Epithelial cell of esophagus (primary cell): Measurements from ENCODE around the gene CPT1C.

Experiments
- DNase-seq: peaks from one replicate; pipeline ENCODE4 v3.0.0; 2010; ENCODE audit warnings: low read depth
- H3K4me3 ChIP-seq: 2 replicates; pipeline ENCODE4 v1.5.1; 2011; ENCODE audit warnings: mild to moderate bottlenecking, low read length, control low read depth
- CTCF ChIP-seq: IDR thresholded peaks from 2 replicates; pipeline ENCODE4 v1.5.1; 2011; ENCODE audit warnings: low read depth, mild to moderate bottlenecking, low read length, control low read depth, inconsistent platforms; ENCODE audit not compliant: insufficient read depth; ENCODE audit errors: missing control alignments

The CPT1C gene

GRCh38 chr19:49696115-49696514 lies 5.2 kb downstream of the CPT1C start:
- no peak overlapping the region for H3K4me3 ChIP-seq
- no peak for TF ChIP-seq CTCF
- DNase-seq: no peak

- TF ChIP-seq CTCF: no peak
- H3K4me3 ChIP-seq: no peak overlapping the region
- DNase-seq: no peak
Measured at GRCh38 chr19:49696865-49697264, 5.9 kb downstream of the CPT1C start.

GRCh38 chr19:49699364-49699763 lies 8.4 kb downstream of the CPT1C start:
- DNase-seq: no peak
- no peak overlapping the region for H3K4me3 ChIP-seq
- TF ChIP-seq CTCF: no peak

- H3K4me3 ChIP-seq: no peak overlapping the region
- no peak for TF ChIP-seq CTCF
- no peak for DNase-seq
Measured at GRCh38 chr19:49700563-49700962, 9.6 kb downstream of the CPT1C start.

- TF ChIP-seq CTCF: no peak
- DNase-seq: no peak
Measured at GRCh38 chr19:49701271-49701786, 10.4 kb downstream of the CPT1C start.

GRCh38 chr19:49704888-49705642 lies 14.1 kb downstream of the CPT1C start:
- TF ChIP-seq CTCF: no peak
- DNase-seq: no peak
- H3K4me3 ChIP-seq: no peak overlapping the region

More at GRCh38 chr19:49701271-49701786, 10.4 kb downstream of the CPT1C start:
- H3K4me3 ChIP-seq: no peak overlapping the region

- no peak for DNase-seq
- TF ChIP-seq CTCF: no peak
- H3K4me3 ChIP-seq: no peak overlapping the region
Measured at GRCh38 chr19:49705919-49706318, 15.0 kb downstream of the CPT1C start.
